ENCODE measurements around the gene CD86. TPM values are rescaled to one million over a fixed set of nuclear protein-coding genes. Genes with fewer than 3 reads are reported as not detected.

Gene CD86
- total and polyA plus RNA-seq, 2 of the 8 experiments (the other 6 are each of a cell fraction or from before 2014, with no cell fraction given), result 0.12 to 0.30 TPM

DNA sequence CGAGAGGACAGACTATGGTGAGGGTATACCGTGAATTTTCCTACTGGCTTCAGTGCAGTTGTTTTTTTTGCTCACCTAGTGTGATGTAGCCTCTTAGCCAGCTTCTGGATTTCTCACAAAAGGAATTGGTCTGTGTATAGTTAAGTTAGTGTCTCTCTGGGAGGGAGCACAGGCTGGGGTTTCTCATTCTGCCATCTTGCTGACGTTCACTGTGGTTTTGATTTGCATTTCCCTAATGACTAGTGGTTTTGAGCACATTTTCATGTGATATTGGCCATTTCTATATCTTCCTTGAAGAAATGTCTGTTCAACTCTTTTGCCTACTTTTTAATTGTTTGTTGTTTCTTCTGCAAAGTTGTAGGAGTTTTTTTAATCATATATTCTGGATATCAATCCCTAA, 2.2 kb upstream of the CD86 start (continued):
- TF ChIP-seq, protein P1, sequence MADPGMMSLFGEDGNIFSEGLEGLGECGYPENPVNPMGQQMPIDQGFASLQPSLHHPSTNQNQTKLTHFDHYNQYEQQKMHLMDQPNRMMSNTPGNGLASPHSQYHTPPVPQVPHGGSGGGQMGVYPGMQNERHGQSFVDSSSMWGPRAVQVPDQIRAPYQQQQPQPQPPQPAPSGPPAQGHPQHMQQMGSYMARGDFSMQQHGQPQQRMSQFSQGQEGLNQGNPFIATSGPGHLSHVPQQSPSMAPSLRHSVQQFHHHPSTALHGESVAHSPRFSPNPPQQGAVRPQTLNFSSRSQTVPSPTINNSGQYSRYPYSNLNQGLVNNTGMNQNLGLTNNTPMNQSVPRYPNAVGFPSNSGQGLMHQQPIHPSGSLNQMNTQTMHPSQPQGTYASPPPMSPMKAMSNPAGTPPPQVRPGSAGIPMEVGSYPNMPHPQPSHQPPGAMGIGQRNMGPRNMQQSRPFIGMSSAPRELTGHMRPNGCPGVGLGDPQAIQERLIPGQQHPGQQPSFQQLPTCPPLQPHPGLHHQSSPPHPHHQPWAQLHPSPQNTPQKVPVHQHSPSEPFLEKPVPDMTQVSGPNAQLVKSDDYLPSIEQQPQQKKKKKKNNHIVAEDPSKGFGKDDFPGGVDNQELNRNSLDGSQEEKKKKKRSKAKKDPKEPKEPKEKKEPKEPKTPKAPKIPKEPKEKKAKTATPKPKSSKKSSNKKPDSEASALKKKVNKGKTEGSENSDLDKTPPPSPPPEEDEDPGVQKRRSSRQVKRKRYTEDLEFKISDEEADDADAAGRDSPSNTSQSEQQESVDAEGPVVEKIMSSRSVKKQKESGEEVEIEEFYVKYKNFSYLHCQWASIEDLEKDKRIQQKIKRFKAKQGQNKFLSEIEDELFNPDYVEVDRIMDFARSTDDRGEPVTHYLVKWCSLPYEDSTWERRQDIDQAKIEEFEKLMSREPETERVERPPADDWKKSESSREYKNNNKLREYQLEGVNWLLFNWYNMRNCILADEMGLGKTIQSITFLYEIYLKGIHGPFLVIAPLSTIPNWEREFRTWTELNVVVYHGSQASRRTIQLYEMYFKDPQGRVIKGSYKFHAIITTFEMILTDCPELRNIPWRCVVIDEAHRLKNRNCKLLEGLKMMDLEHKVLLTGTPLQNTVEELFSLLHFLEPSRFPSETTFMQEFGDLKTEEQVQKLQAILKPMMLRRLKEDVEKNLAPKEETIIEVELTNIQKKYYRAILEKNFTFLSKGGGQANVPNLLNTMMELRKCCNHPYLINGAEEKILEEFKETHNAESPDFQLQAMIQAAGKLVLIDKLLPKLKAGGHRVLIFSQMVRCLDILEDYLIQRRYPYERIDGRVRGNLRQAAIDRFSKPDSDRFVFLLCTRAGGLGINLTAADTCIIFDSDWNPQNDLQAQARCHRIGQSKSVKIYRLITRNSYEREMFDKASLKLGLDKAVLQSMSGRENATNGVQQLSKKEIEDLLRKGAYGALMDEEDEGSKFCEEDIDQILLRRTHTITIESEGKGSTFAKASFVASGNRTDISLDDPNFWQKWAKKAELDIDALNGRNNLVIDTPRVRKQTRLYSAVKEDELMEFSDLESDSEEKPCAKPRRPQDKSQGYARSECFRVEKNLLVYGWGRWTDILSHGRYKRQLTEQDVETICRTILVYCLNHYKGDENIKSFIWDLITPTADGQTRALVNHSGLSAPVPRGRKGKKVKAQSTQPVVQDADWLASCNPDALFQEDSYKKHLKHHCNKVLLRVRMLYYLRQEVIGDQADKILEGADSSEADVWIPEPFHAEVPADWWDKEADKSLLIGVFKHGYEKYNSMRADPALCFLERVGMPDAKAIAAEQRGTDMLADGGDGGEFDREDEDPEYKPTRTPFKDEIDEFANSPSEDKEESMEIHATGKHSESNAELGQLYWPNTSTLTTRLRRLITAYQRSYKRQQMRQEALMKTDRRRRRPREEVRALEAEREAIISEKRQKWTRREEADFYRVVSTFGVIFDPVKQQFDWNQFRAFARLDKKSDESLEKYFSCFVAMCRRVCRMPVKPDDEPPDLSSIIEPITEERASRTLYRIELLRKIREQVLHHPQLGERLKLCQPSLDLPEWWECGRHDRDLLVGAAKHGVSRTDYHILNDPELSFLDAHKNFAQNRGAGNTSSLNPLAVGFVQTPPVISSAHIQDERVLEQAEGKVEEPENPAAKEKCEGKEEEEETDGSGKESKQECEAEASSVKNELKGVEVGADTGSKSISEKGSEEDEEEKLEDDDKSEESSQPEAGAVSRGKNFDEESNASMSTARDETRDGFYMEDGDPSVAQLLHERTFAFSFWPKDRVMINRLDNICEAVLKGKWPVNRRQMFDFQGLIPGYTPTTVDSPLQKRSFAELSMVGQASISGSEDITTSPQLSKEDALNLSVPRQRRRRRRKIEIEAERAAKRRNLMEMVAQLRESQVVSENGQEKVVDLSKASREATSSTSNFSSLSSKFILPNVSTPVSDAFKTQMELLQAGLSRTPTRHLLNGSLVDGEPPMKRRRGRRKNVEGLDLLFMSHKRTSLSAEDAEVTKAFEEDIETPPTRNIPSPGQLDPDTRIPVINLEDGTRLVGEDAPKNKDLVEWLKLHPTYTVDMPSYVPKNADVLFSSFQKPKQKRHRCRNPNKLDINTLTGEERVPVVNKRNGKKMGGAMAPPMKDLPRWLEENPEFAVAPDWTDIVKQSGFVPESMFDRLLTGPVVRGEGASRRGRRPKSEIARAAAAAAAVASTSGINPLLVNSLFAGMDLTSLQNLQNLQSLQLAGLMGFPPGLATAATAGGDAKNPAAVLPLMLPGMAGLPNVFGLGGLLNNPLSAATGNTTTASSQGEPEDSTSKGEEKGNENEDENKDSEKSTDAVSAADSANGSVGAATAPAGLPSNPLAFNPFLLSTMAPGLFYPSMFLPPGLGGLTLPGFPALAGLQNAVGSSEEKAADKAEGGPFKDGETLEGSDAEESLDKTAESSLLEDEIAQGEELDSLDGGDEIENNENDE (IDR thresholded peaks at IDR 0.05; ENCODE audit: insufficient replicate concordance, low read length), result no peak
- no peak for TF ChIP-seq POLR2AphosphoS5 (IDR thresholded peaks at IDR 0.05; ENCODE audit: low read depth, low read length)
- no peak for TF ChIP-seq RXRA (IDR thresholded peaks at IDR 0.05; ENCODE audit: insufficient read depth, low read depth, low read length)
- no peak for TF ChIP-seq BRCA1 (IDR thresholded peaks at IDR 0.05; ENCODE audit: low read depth, low read length)
- TF ChIP-seq BACH1 (IDR thresholded peaks at IDR 0.05; ENCODE audit: low read length), result no peak
